Testis (tissue), 3 donors: ENCODE data around the gene STX19. TPM values are rescaled to one million over a fixed set of nuclear protein-coding genes. Genes with fewer than 3 reads are reported as not detected.

Source experiments
- DNase-seq: peaks from one replicate; pipeline ENCODE4 v3.0.0-alpha.2; 2019
- H3K27ac ChIP-seq, 2 donors: fragments of 200-600 bp; sonication (generic); one replicate each; pipeline ENCODE4 v1.5.1; 2019
- H3K27me3 ChIP-seq: fragments of 200-600 bp; sonication (generic); one replicate; pipeline ENCODE4 v1.5.1; 2019
- H3K36me3 ChIP-seq: fragments of 200-600 bp; sonication (generic); one replicate; pipeline ENCODE4 v1.5.1; 2017; ENCODE audit warnings: low read depth; ENCODE audit errors: missing control alignments
- H3K4me1 ChIP-seq: fragments of 200-600 bp; sonication (generic); one replicate; pipeline ENCODE4 v1.5.1; 2019
- H3K4me3 ChIP-seq, 2 donors: fragments of 200-600 bp; sonication (generic); one replicate each; pipeline ENCODE4 v1.5.1; 2017 to 2019
- H3K9me3 ChIP-seq: fragments of 200-600 bp; sonication (generic); one replicate; pipeline ENCODE4 v1.5.1; 2017
- POLR2A ChIP-seq: fragments of 450-650 bp; IDR thresholded peaks from one replicate; pipeline ENCODE4 v1.6.1; 2017; ENCODE audit warnings: antibody characterized with exemption, mild to moderate bottlenecking, moderate library complexity
- WGBS, 2 donors: methylation state at CpG; one replicate each; pipeline ENCODE4 v1.1.5; 2018; 5-methylcytosine and 5-hydroxymethylcytosine counted together
- intact Hi-C: fragments of 100-400 bp; cut with DNase I; formaldehyde crosslinking; loops from one replicate; pipeline ENCODE4 v1.15.1; 2023; ENCODE audit warnings: low total_unique reads
- polyA plus RNA-seq: library from polyadenylated mRNA; stranded (reverse); fragments of 350-450 nt; fragmentation: Illumina TruSeq; extraction: RNeasy Lipid Tissue Mini Kit (QIAGEN cat#74804); gene quantifications from one replicate; pipeline ENCODE4 v1.2.3, GENCODE V29; 2014; ENCODE audit warnings: low read depth, low replicate concordance; ENCODE audit not compliant: insufficient read depth
- total RNA-seq, 2 donors: library from RNA; depleted of rRNA; stranded (reverse); fragments of >200 nt; gene quantifications; one replicate each; pipeline ENCODE4 v1.2.3, GENCODE V29; 2016
- TF ChIP-seq, protein P1 (sequence below), 3 experiments: fragments of 450-650 bp in 2 of 3; fragments of 200-600 bp in 1 of 3; sonication (generic) in 1 of 3; IDR thresholded peaks; one replicate each; pipeline ENCODE4 v1.5.1; 2016 to 2019; ENCODE audit warnings: antibody characterized with exemption in 3 of 3, mild to moderate bottlenecking in 2 of 3, moderate library complexity in 1 of 3

Gene STX19
- total and polyA plus RNA-seq, 3 donors from 2014 or later, result 0.29 TPM; not detected in 2

DNA sequence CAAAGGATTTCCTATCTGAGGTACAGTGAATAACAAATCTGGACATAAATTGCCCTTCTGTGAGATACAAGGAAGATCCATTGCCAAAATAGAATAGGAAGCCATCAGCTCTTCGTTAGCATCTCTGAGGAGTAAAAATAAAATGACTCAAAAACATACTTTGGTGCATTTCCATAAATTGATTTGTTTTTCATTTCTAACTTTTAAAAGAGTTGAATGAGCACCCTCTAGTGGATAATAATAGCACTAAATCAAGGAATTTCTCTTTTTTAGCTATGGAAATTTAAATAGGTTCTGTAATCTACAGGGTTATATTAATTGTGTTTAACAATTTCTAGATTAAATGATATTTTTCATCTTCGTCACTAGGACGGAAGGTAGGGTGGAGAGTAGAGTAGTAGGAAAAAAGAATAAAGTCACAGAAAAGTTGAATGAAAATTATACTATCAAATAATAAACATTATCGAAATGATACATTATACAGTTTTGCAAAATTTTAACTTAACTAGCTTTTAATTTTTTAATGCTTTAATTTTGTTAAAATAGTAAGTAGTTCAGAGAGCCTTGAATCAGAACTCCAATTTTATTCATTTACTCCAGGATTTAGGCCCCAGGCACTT, 40.9 kb upstream of the STX19 start:
- Histone ChIP-seq H3K36me3 (no peaks in the 10 kb centered on the region), H3K4me3 (no peak overlapping the region), H3K9me3 (no peaks in the 10 kb centered on the region), H3K4me1 (peaks cover 10% of the 10 kb centered on the region), H3K27me3 (no peaks in the 10 kb centered on the region), H3K27ac (no peak overlapping the region)
- TF ChIP-seq, protein P1, sequence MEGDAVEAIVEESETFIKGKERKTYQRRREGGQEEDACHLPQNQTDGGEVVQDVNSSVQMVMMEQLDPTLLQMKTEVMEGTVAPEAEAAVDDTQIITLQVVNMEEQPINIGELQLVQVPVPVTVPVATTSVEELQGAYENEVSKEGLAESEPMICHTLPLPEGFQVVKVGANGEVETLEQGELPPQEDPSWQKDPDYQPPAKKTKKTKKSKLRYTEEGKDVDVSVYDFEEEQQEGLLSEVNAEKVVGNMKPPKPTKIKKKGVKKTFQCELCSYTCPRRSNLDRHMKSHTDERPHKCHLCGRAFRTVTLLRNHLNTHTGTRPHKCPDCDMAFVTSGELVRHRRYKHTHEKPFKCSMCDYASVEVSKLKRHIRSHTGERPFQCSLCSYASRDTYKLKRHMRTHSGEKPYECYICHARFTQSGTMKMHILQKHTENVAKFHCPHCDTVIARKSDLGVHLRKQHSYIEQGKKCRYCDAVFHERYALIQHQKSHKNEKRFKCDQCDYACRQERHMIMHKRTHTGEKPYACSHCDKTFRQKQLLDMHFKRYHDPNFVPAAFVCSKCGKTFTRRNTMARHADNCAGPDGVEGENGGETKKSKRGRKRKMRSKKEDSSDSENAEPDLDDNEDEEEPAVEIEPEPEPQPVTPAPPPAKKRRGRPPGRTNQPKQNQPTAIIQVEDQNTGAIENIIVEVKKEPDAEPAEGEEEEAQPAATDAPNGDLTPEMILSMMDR (IDR thresholded peaks at IDR 0.05), result peak; percentile 18 to 70 (median 21)
- TF ChIP-seq POLR2A, result no peak
- WGBS, 2 donors, result 48 to 53% methylated on average over 4 of the region's 4 CpGs
- no peak for DNase-seq
- intact Hi-C loops, result loop anchor here (5.0 kb wide), 1 partner anchor 67 kb away; no protein-coding TSS in a partner anchor

DNA sequence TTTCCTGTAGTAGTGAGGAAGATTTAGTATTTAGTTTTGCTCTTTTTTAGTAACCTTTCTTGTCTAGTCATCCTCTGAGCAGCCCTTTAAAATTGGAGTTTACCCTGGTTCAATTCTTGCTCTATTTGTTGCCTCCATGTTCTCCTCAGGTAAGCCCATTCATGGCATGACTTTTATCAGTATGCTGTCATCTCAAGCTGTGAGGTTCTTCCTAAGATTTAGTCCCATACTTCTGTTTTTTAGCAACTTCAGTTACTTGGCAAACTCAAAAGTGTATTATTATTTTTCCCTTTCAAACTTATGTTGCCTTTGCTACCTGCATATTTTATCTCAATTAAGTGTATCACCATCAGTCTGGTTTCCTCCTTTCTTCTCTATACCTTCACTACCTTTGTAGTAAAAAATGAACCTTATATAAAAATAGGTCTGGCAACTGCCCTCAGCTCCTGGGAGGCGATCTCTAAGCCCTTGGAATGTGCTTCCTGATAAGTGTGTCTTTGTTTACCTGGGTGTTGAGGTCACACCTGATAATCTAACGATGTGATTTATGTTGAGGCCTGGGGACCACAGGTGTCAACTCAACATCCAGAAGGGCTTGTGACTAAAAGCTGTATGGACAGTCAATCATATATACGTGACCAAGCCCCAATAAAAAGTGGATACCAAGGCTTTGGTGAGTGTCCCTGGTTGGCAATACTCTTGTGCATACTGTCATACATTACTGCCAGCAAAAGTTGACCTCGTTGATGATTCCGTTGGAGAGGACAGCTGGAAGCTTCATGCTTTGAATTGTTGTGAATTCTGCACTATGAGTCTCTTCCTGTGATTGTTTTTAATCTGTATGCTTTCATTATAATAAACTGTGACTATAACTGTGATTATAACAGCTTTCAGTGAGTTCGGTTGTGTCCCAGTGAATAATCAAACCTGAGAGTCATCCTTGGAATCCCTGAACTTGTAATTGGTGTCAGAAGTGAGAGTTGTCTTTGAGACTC, 38.4 kb upstream of the STX19 start:
- TF ChIP-seq, protein P1 (IDR thresholded peaks at IDR 0.05), result no peak
- TF ChIP-seq POLR2A, result no peak
- Histone ChIP-seq H3K36me3 (no peaks in the 10 kb centered on the region), H3K4me3 (no peak overlapping the region), H3K9me3 (no peaks in the 10 kb centered on the region), H3K4me1 (peaks cover 20% of the 10 kb centered on the region), H3K27me3 (no peaks in the 10 kb centered on the region), H3K27ac (no peak overlapping the region)
- 75 to 91% methylated on average over 6 of the region's 6 CpGs for WGBS, 2 donors
- DNase-seq, result no peak
- intact Hi-C loops, result loop anchor here (5.0 kb wide), 1 partner anchor 65 kb away; no protein-coding TSS in a partner anchor

DNA sequence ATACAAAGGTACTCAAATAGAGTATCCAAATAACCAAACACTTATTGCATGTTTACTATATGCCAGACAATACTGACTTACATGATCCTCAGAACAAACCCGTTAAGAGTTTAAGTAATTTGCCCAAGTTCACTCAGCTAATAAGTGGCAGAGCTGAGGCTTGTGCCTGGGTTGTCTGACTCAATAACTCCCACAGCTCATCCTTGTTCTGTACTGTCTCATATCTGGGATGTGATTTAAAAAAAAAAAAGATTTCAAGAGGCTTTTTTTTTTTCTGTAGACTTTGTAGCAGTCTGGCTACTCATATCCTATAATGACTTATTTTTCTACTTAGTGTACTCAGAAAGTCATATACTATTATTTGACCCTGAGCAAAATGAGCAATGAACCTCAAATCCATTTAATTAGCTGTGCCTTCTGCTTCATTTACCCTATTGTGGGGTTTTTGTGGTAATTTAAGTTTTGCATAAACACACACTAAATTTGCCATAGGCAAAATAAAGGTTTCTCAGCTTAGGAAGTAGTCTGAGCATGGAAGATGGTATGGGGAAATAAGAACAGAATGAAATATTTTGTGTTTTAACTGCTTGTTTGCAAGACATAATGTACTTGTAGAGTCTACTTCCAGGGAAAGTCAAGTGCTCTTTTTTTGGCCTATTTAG, 37.6 kb upstream of the STX19 start:
- H3K27ac ChIP-seq, result no peak overlapping the region
- peaks cover 20% of the 10 kb centered on the region for H3K4me1 ChIP-seq
- intact Hi-C loops, result loop anchor here (5.0 kb wide), 1 partner anchor 64 kb away; no protein-coding TSS in a partner anchor
- no peak for DNase-seq
- no peak for TF ChIP-seq POLR2A
- TF ChIP-seq, protein P1 (IDR thresholded peaks at IDR 0.05), result no peak
- no peaks in the 10 kb centered on the region for H3K9me3 ChIP-seq
- 68 to 73% methylated on average over 1 of the region's 1 CpG for WGBS, 2 donors
- H3K27me3 ChIP-seq, result no peaks in the 10 kb centered on the region
- no peak overlapping the region for H3K4me3 ChIP-seq
- no peaks in the 10 kb centered on the region for H3K36me3 ChIP-seq

DNA sequence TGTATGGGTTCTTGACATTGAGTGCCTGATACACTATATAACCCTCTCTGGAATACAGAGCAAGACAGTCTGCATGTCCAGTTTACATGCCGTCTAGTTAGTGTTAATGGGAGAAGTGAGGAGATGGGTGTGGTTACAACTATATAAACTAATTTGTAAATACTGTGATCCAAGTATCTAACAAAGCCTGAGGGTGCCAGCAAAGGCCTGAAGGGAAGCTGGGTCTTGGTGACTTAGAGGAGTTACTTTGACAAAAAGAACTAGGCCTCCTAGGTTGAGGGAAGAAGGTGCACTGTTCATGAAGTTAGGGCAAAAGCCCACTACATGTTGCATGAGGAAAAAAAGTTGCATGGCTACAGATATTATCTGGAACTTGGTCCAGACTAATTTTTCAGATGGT, 36.7 kb upstream of the STX19 start:
- Histone ChIP-seq H3K4me3 (no peak overlapping the region), H3K36me3 (no peaks in the 10 kb centered on the region), H3K27ac (peak overlapping the region in 1 of 2 donors; percentile 18), H3K4me1 (peaks cover 20% of the 10 kb centered on the region), H3K9me3 (no peaks in the 10 kb centered on the region), H3K27me3 (no peaks in the 10 kb centered on the region)
- 72 to 78% methylated on average over 1 of the region's 1 CpG for WGBS, 2 donors
- no peak for TF ChIP-seq POLR2A
- TF ChIP-seq, protein P1 (IDR thresholded peaks at IDR 0.05), result no peak
- intact Hi-C loops, result loop anchor here (5.0 kb wide), 1 partner anchor 63 kb away; no protein-coding TSS in a partner anchor
- no peak for DNase-seq
